ENCODE measurements around the gene HHAT.

Gene HHAT

GRCh38 chr1:210687582-210688279 is 359.0 kb downstream of the HHAT start:
- H3K36me3 ChIP-seq (ENCODE audit: control insufficient read depth, insufficient read depth, low read length) = no peaks in the 10 kb centered on the region
- H3K27me3 ChIP-seq (ENCODE audit: control insufficient read depth, insufficient read depth, low read length) = no peaks in the 10 kb centered on the region
- no peaks in the 10 kb centered on the region for H3K4me1 ChIP-seq (ENCODE audit: control insufficient read depth, insufficient read depth, low read length)
- H3K27ac ChIP-seq (ENCODE audit: low read depth, low read length) = no peak overlapping the region
- no peak overlapping the region for H3K4me3 ChIP-seq (ENCODE audit: low read depth, low read length)
- H3K9me3 ChIP-seq (ENCODE audit: control insufficient read depth, insufficient read depth, low read depth, low read length) = no peaks in the 10 kb centered on the region
- no peak overlapping the region for H3K9ac ChIP-seq (ENCODE audit: low read length)

GRCh38 chr1:210688512-210689234 is 360.0 kb downstream of the HHAT start:
- no peaks in the 10 kb centered on the region for H3K9me3 ChIP-seq (ENCODE audit: control insufficient read depth, insufficient read depth, low read depth, low read length)
- no peaks in the 10 kb centered on the region for H3K27me3 ChIP-seq (ENCODE audit: control insufficient read depth, insufficient read depth, low read length)
- no peak overlapping the region for H3K27ac ChIP-seq (ENCODE audit: low read depth, low read length)
- no peak overlapping the region for H3K4me3 ChIP-seq (ENCODE audit: low read depth, low read length)
- H3K36me3 ChIP-seq (ENCODE audit: control insufficient read depth, insufficient read depth, low read length) = no peaks in the 10 kb centered on the region
- no peaks in the 10 kb centered on the region for H3K4me1 ChIP-seq (ENCODE audit: control insufficient read depth, insufficient read depth, low read length)
- H3K9ac ChIP-seq (ENCODE audit: low read length) = no peak overlapping the region

- Histone ChIP-seq H3K9me3 (ENCODE audit: control insufficient read depth, insufficient read depth, low read depth, low read length) (no peaks in the 10 kb centered on the region), H3K27ac (ENCODE audit: low read depth, low read length) (no peak overlapping the region), H3K27me3 (ENCODE audit: control insufficient read depth, insufficient read depth, low read length) (no peaks in the 10 kb centered on the region), H3K36me3 (ENCODE audit: control insufficient read depth, insufficient read depth, low read length) (no peaks in the 10 kb centered on the region), H3K4me1 (ENCODE audit: control insufficient read depth, insufficient read depth, low read length) (no peaks in the 10 kb centered on the region), H3K9ac (ENCODE audit: low read length) (no peak overlapping the region), H3K4me3 (ENCODE audit: low read depth, low read length) (no peak overlapping the region)
Measured at GRCh38 chr1:210689826-210690225, 361.1 kb downstream of the HHAT start.

- Histone ChIP-seq H3K4me1 (ENCODE audit: control insufficient read depth, insufficient read depth, low read length) (no peaks in the 10 kb centered on the region), H3K4me3 (ENCODE audit: low read depth, low read length) (no peak overlapping the region), H3K27me3 (ENCODE audit: control insufficient read depth, insufficient read depth, low read length) (no peaks in the 10 kb centered on the region), H3K27ac (ENCODE audit: low read depth, low read length) (no peak overlapping the region), H3K9me3 (ENCODE audit: control insufficient read depth, insufficient read depth, low read depth, low read length) (no peaks in the 10 kb centered on the region), H3K9ac (ENCODE audit: low read length) (no peak overlapping the region), H3K36me3 (ENCODE audit: control insufficient read depth, insufficient read depth, low read length) (no peaks in the 10 kb centered on the region)
Measured at GRCh38 chr1:210690236-210690635, 361.5 kb downstream of the HHAT start.

GRCh38 chr1:210691039-210691610 is 362.4 kb downstream of the HHAT start:
- Histone ChIP-seq H3K9ac (ENCODE audit: low read length) (no peak overlapping the region), H3K27ac (ENCODE audit: low read depth, low read length) (no peak overlapping the region), H3K4me1 (ENCODE audit: control insufficient read depth, insufficient read depth, low read length) (no peaks in the 10 kb centered on the region), H3K36me3 (ENCODE audit: control insufficient read depth, insufficient read depth, low read length) (no peaks in the 10 kb centered on the region), H3K4me3 (ENCODE audit: low read depth, low read length) (no peak overlapping the region), H3K9me3 (ENCODE audit: control insufficient read depth, insufficient read depth, low read depth, low read length) (no peaks in the 10 kb centered on the region), H3K27me3 (ENCODE audit: control insufficient read depth, insufficient read depth, low read length) (no peaks in the 10 kb centered on the region)

GRCh38 chr1:210692796-210693195 is 364.1 kb downstream of the HHAT start:
- no peaks in the 10 kb centered on the region for H3K4me1 ChIP-seq (ENCODE audit: control insufficient read depth, insufficient read depth, low read length)
- H3K9ac ChIP-seq (ENCODE audit: low read length) = no peak overlapping the region
- H3K27me3 ChIP-seq (ENCODE audit: control insufficient read depth, insufficient read depth, low read length) = no peaks in the 10 kb centered on the region
- no peaks in the 10 kb centered on the region for H3K36me3 ChIP-seq (ENCODE audit: control insufficient read depth, insufficient read depth, low read length)
- no peaks in the 10 kb centered on the region for H3K9me3 ChIP-seq (ENCODE audit: control insufficient read depth, insufficient read depth, low read depth, low read length)
- H3K27ac ChIP-seq (ENCODE audit: low read depth, low read length) = no peak overlapping the region
- H3K4me3 ChIP-seq (ENCODE audit: low read depth, low read length) = no peak overlapping the region

- no peaks in the 10 kb centered on the region for H3K36me3 ChIP-seq (ENCODE audit: control insufficient read depth, insufficient read depth, low read length)
- no peaks in the 10 kb centered on the region for H3K4me1 ChIP-seq (ENCODE audit: control insufficient read depth, insufficient read depth, low read length)
- no peaks in the 10 kb centered on the region for H3K9me3 ChIP-seq (ENCODE audit: control insufficient read depth, insufficient read depth, low read depth, low read length)
- H3K27ac ChIP-seq (ENCODE audit: low read depth, low read length) = no peak overlapping the region
- H3K9ac ChIP-seq (ENCODE audit: low read length) = no peak overlapping the region
- H3K4me3 ChIP-seq (ENCODE audit: low read depth, low read length) = no peak overlapping the region
- H3K27me3 ChIP-seq (ENCODE audit: control insufficient read depth, insufficient read depth, low read length) = no peaks in the 10 kb centered on the region
Measured at GRCh38 chr1:210695026-210695425, 366.3 kb downstream of the HHAT start.

GRCh38 chr1:210696709-210697108 is 368.0 kb downstream of the HHAT start:
- Histone ChIP-seq H3K4me3 (ENCODE audit: low read depth, low read length) (no peak overlapping the region), H3K27ac (ENCODE audit: low read depth, low read length) (no peak overlapping the region), H3K36me3 (ENCODE audit: control insufficient read depth, insufficient read depth, low read length) (no peaks in the 10 kb centered on the region), H3K9ac (ENCODE audit: low read length) (no peak overlapping the region), H3K4me1 (ENCODE audit: control insufficient read depth, insufficient read depth, low read length) (no peaks in the 10 kb centered on the region), H3K9me3 (ENCODE audit: control insufficient read depth, insufficient read depth, low read depth, low read length) (no peaks in the 10 kb centered on the region; the same call in 1 of the 2 replicates), H3K27me3 (ENCODE audit: control insufficient read depth, insufficient read depth, low read length) (no peaks in the 10 kb centered on the region)

GRCh38 chr1:210697185-210697584 is 368.5 kb downstream of the HHAT start:
- Histone ChIP-seq H3K4me3 (ENCODE audit: low read depth, low read length) (no peak overlapping the region), H3K27ac (ENCODE audit: low read depth, low read length) (no peak overlapping the region), H3K27me3 (ENCODE audit: control insufficient read depth, insufficient read depth, low read length) (no peaks in the 10 kb centered on the region), H3K9ac (ENCODE audit: low read length) (no peak overlapping the region), H3K4me1 (ENCODE audit: control insufficient read depth, insufficient read depth, low read length) (no peaks in the 10 kb centered on the region), H3K9me3 (ENCODE audit: control insufficient read depth, insufficient read depth, low read depth, low read length) (no peaks in the 10 kb centered on the region; the same call in 1 of the 2 replicates), H3K36me3 (ENCODE audit: control insufficient read depth, insufficient read depth, low read length) (no peaks in the 10 kb centered on the region)

- H3K9ac ChIP-seq (ENCODE audit: low read length) = no peak overlapping the region
- H3K4me1 ChIP-seq (ENCODE audit: control insufficient read depth, insufficient read depth, low read length) = no peaks in the 10 kb centered on the region
Measured at GRCh38 chr1:210698661-210699060, 370.0 kb downstream of the HHAT start.

GRCh38 chr1:210700083-210700482 is 371.4 kb downstream of the HHAT start:
- no peaks in the 10 kb centered on the region for H3K36me3 ChIP-seq (ENCODE audit: control insufficient read depth, insufficient read depth, low read length)
- no peaks in the 10 kb centered on the region for H3K27me3 ChIP-seq (ENCODE audit: control insufficient read depth, insufficient read depth, low read length)
- H3K27ac ChIP-seq (ENCODE audit: low read depth, low read length) = no peak overlapping the region
- H3K4me3 ChIP-seq (ENCODE audit: low read depth, low read length) = no peak overlapping the region
- no peak overlapping the region for H3K9ac ChIP-seq (ENCODE audit: low read length)
- H3K4me1 ChIP-seq (ENCODE audit: control insufficient read depth, insufficient read depth, low read length) = no peaks in the 10 kb centered on the region
- no peaks in the 10 kb centered on the region; the same call in 1 of the 2 replicates for H3K9me3 ChIP-seq (ENCODE audit: control insufficient read depth, insufficient read depth, low read depth, low read length)

More at GRCh38 chr1:210698661-210699060, 370.0 kb downstream of the HHAT start:
- Histone ChIP-seq H3K4me3 (ENCODE audit: low read depth, low read length) (no peak overlapping the region), H3K36me3 (ENCODE audit: control insufficient read depth, insufficient read depth, low read length) (no peaks in the 10 kb centered on the region), H3K9me3 (ENCODE audit: control insufficient read depth, insufficient read depth, low read depth, low read length) (no peaks in the 10 kb centered on the region; the same call in 1 of the 2 replicates), H3K27ac (ENCODE audit: low read depth, low read length) (no peak overlapping the region), H3K27me3 (ENCODE audit: control insufficient read depth, insufficient read depth, low read length) (no peaks in the 10 kb centered on the region)
